Ishikawa (cell line): ENCODE data around the gene ZMYND8.

ENCODE experiments used
- CEBPB ChIP-seq: IDR thresholded peaks from 2 replicates; pipeline ENCODE4 v1.6.1; 2012
- CREB1 ChIP-seq: IDR thresholded peaks from 2 replicates; pipeline ENCODE4 v1.6.1; 2012; ENCODE audit warnings: low read depth
- EGR1 ChIP-seq: IDR thresholded peaks from 2 replicates; pipeline ENCODE4 v1.6.1; 2012
- EP300 ChIP-seq: IDR thresholded peaks from 2 replicates; pipeline ENCODE4 v1.6.1; 2012; ENCODE audit warnings: borderline replicate concordance
- FOXM1 ChIP-seq: IDR thresholded peaks from 2 replicates; pipeline ENCODE4 v1.6.1; 2012; ENCODE audit warnings: low read depth, borderline replicate concordance
- MAX ChIP-seq: IDR thresholded peaks from 2 replicates; pipeline ENCODE4 v1.6.1; 2012
- NFIC ChIP-seq: IDR thresholded peaks from 2 replicates; pipeline ENCODE4 v1.6.1; 2012
- RAD21 ChIP-seq: IDR thresholded peaks from 2 replicates; pipeline ENCODE4 v1.6.1; 2012; ENCODE audit warnings: low read depth
- REST ChIP-seq: IDR thresholded peaks from 2 replicates; pipeline ENCODE4 v1.6.1; 2012; ENCODE audit warnings: low read depth, mild to moderate bottlenecking
- TAF1 ChIP-seq: IDR thresholded peaks from 2 replicates; pipeline ENCODE4 v1.6.1; 2012; ENCODE audit warnings: low read depth, mild to moderate bottlenecking
- TCF12 ChIP-seq: IDR thresholded peaks from 2 replicates; pipeline ENCODE4 v1.6.1; 2012; ENCODE audit warnings: low read depth
- TEAD4 ChIP-seq: IDR thresholded peaks from 2 replicates; pipeline ENCODE4 v1.6.1; 2012
- USF1 ChIP-seq: IDR thresholded peaks from 2 replicates; pipeline ENCODE4 v1.6.1; 2012
- YY1 ChIP-seq: IDR thresholded peaks from 2 replicates; pipeline ENCODE4 v1.6.1; 2012; ENCODE audit warnings: low read depth
- ZBTB7A ChIP-seq: IDR thresholded peaks from 2 replicates; pipeline ENCODE4 v1.6.1; 2012; ENCODE audit warnings: low read depth

Gene ZMYND8

GRCh38 chr20:47227576-47227975, 128.9 kb downstream of the ZMYND8 start:
- TF ChIP-seq TCF12 (no peak), TEAD4 (no peak), RAD21 (no peak), REST (no peak), ZBTB7A (no peak), EP300 (no peak), YY1 (no peak), USF1 (no peak), TAF1 (no peak), FOXM1 (no peak), EGR1 (no peak), NFIC (no peak), CEBPB (no peak), MAX (no peak), CREB1 (no peak)

- TF ChIP-seq CEBPB: no peak
- no peak for TF ChIP-seq EGR1
- no peak for TF ChIP-seq TCF12
- no peak for TF ChIP-seq USF1
- no peak for TF ChIP-seq CREB1
- no peak for TF ChIP-seq TAF1
Measured at GRCh38 chr20:47227119-47227518, 129.4 kb downstream of the ZMYND8 start.

GRCh38 chr20:47225458-47225857, 131.0 kb downstream of the ZMYND8 start:
- TF ChIP-seq MAX: no peak
- no peak for TF ChIP-seq REST
- TF ChIP-seq FOXM1: no peak
- TF ChIP-seq CREB1: no peak
- no peak for TF ChIP-seq TEAD4
- TF ChIP-seq CEBPB: no peak
- no peak for TF ChIP-seq USF1
- TF ChIP-seq RAD21: no peak
- TF ChIP-seq EP300: no peak
- no peak for TF ChIP-seq NFIC
- TF ChIP-seq YY1: no peak
- TF ChIP-seq EGR1: no peak
- TF ChIP-seq TCF12: no peak
- TF ChIP-seq TAF1: no peak
- TF ChIP-seq ZBTB7A: no peak

- no peak for TF ChIP-seq TEAD4
- no peak for TF ChIP-seq EP300
- TF ChIP-seq REST: no peak
- no peak for TF ChIP-seq ZBTB7A
- no peak for TF ChIP-seq NFIC
- TF ChIP-seq USF1: no peak
- no peak for TF ChIP-seq FOXM1
- no peak for TF ChIP-seq YY1
- no peak for TF ChIP-seq TAF1
- no peak for TF ChIP-seq MAX
- no peak for TF ChIP-seq CREB1
- TF ChIP-seq CEBPB: no peak
- TF ChIP-seq RAD21: no peak
Measured at GRCh38 chr20:47224857-47225256, 131.6 kb downstream of the ZMYND8 start.
